Natural killer cell (primary cell): Measurements from ENCODE around the gene DMRTB1. TPM values are rescaled to one million over a fixed set of nuclear protein-coding genes. Genes with fewer than 3 reads are reported as not detected.

Experiments used
- ATAC-seq, 3 donors: fragments of 150-1000 bp in 2 of 3; fragments of 200-7000 bp in 1 of 3; cut with Tn5 transposase; 1 replicate in 1 of 3; 2 replicates in 2 of 3; pipeline ENCODE4 v1.10.0; 2021; ENCODE audit warnings: mild to moderate bottlenecking in 2 of 3, moderate library complexity in 2 of 3
- DNase-seq, 2 donors: peaks; one replicate each; pipeline versions ENCODE4 v3.0.0 to v3.0.0-alpha.2; 2013 to 2021; ENCODE audit warnings: mixed read lengths in 1 of 2
- H3K27ac ChIP-seq: one replicate; pipeline ENCODE4 v1.5.1; 2013; ENCODE audit warnings: mild to moderate bottlenecking, low read length
- H3K27me3 ChIP-seq: one replicate; pipeline ENCODE4 v1.6.1; 2013; ENCODE audit warnings: low read length; ENCODE audit not compliant: control insufficient read depth, insufficient read depth
- H3K36me3 ChIP-seq: one replicate; pipeline ENCODE4 v1.6.1; 2013; ENCODE audit warnings: low read length; ENCODE audit not compliant: control insufficient read depth, insufficient read depth
- H3K4me1 ChIP-seq: one replicate; pipeline ENCODE4 v1.6.1; 2013; ENCODE audit warnings: low read length; ENCODE audit not compliant: control insufficient read depth, insufficient read depth
- H3K4me3 ChIP-seq: one replicate; pipeline ENCODE4 v1.5.1; 2013; ENCODE audit warnings: low read length
- H3K9me3 ChIP-seq: one replicate; pipeline ENCODE4 v1.6.1; 2013; ENCODE audit warnings: low read length; ENCODE audit not compliant: control insufficient read depth, insufficient read depth
- H3K27ac Mint-ChIP-seq, 2 donors: one replicate each; pipeline ENCODE4 v1.8.0; 2022; ENCODE audit warnings: mild to moderate bottlenecking in 2 of 2, mixed read lengths in 2 of 2, moderate library complexity in 1 of 2
- H3K27me3 Mint-ChIP-seq, 2 donors: one replicate each; pipeline ENCODE4 v1.8.0; 2022; ENCODE audit warnings: low read depth in 2 of 2, mixed read lengths in 2 of 2
- H3K36me3 Mint-ChIP-seq: one replicate; pipeline ENCODE4 v1.8.0; 2022; ENCODE audit warnings: mixed read lengths
- H3K4me1 Mint-ChIP-seq, 2 donors: one replicate each; pipeline ENCODE4 v1.8.0; 2022; ENCODE audit warnings: mixed read lengths in 2 of 2
- H3K4me3 Mint-ChIP-seq: one replicate; pipeline ENCODE4 v1.8.0; 2022; ENCODE audit warnings: mild to moderate bottlenecking, moderate library complexity, mixed read lengths
- H3K9me3 Mint-ChIP-seq, 2 donors: one replicate each; pipeline ENCODE4 v1.8.0; 2022; ENCODE audit warnings: mixed read lengths in 2 of 2
- CTCF ChIP-seq: fragments of 200-600 bp; IDR thresholded peaks from one replicate; pipeline ENCODE4 v1.8.0; 2022; ENCODE audit warnings: antibody characterized with exemption
- WGBS: methylation state at CpG from one replicate; pipeline ENCODE4 v1.1.7; 2013; ENCODE audit warnings: missing lambda C conversion rate; ENCODE audit not compliant: insufficient coverage; 5-methylcytosine and 5-hydroxymethylcytosine counted together
- intact Hi-C: fragments of 100-400 bp; cut with micrococcal nuclease; formaldehyde crosslinking; loops from one replicate; pipeline ENCODE4 v1.14.2; 2022
- total RNA-seq, 4 donors: library from RNA; stranded (reverse); fragments of 120-200 nt in 1 of 4; gene quantifications; one replicate each; pipeline versions ENCODE4 v1.2.3 to v1.2.4, GENCODE V29; 2013 to 2022

The DMRTB1 gene
- total RNA-seq, 3 donors from 2014 or later (not counting 1 experiment from before 2014, with no cell fraction given) = not detected

GRCh38 chr1:53454019-53454418 lies 5.2 kb upstream of the DMRTB1 start:
- WGBS = 80% methylated on average over 3 of the region's 3 CpGs
- H3K9me3 Mint-ChIP-seq = no peaks in the 10 kb centered on the region
- ATAC-seq (no peak), DNase-seq (no peak)
- H3K36me3 Mint-ChIP-seq = no peaks in the 10 kb centered on the region
- H3K27me3 Mint-ChIP-seq = peaks cover 8 to 13% of the 10 kb centered on the region in 2 donors
- no peaks in the 10 kb centered on the region for H3K9me3 ChIP-seq
- H3K27me3 ChIP-seq = no peaks in the 10 kb centered on the region
- no peak overlapping the region for H3K4me3 Mint-ChIP-seq
- no peak overlapping the region for H3K27ac Mint-ChIP-seq
- no peaks in the 10 kb centered on the region for H3K4me1 ChIP-seq
- no peak for TF ChIP-seq CTCF
- intact Hi-C loops = no loop called here
- H3K4me3 ChIP-seq = no peak overlapping the region
- no peaks in the 10 kb centered on the region for H3K36me3 ChIP-seq
- H3K4me1 Mint-ChIP-seq = no peaks in the 10 kb centered on the region
- no peak overlapping the region for H3K27ac ChIP-seq

GRCh38 chr1:53455364-53455991 lies 3.7 kb upstream of the DMRTB1 start:
- H3K27me3 ChIP-seq = no peaks in the 10 kb centered on the region
- H3K9me3 ChIP-seq = no peaks in the 10 kb centered on the region
- no peaks in the 10 kb centered on the region for H3K36me3 ChIP-seq
- no peaks in the 10 kb centered on the region for H3K4me1 ChIP-seq
- H3K4me3 ChIP-seq = no peak overlapping the region
- Mint-ChIP-seq H3K36me3 (no peaks in the 10 kb centered on the region), H3K27ac (no peak overlapping the region), H3K27me3 (peaks cover 0 to 3% of the 10 kb centered on the region in 2 donors), H3K9me3 (no peaks in the 10 kb centered on the region), H3K4me3 (no peak overlapping the region), H3K4me1 (no peaks in the 10 kb centered on the region)
- WGBS = 74% methylated on average over 4 of the region's 6 CpGs
- intact Hi-C loops = no loop called here
- DNase-seq (no peak), ATAC-seq (no peak)
- no peak for TF ChIP-seq CTCF
- H3K27ac ChIP-seq = no peak overlapping the region

GRCh38 chr1:53458634-53459033 lies 565 bp upstream of the DMRTB1 start:
- H3K36me3 Mint-ChIP-seq = no peaks in the 10 kb centered on the region
- ATAC-seq = no peak
- H3K27ac ChIP-seq = no peak overlapping the region
- no peaks in the 10 kb centered on the region for H3K4me1 ChIP-seq
- peaks cover 0 to 3% of the 10 kb centered on the region in 2 donors for H3K27me3 Mint-ChIP-seq
- no peak for TF ChIP-seq CTCF
- no peak for DNase-seq
- no peaks in the 10 kb centered on the region for H3K27me3 ChIP-seq
- no peak overlapping the region for H3K27ac Mint-ChIP-seq
- 81% methylated on average over 3 of the region's 3 CpGs for WGBS
- no peak overlapping the region for H3K4me3 Mint-ChIP-seq
- H3K4me3 ChIP-seq = no peak overlapping the region
- no peaks in the 10 kb centered on the region for H3K36me3 ChIP-seq
- no peaks in the 10 kb centered on the region for H3K9me3 Mint-ChIP-seq
- H3K4me1 Mint-ChIP-seq = no peaks in the 10 kb centered on the region
- no peaks in the 10 kb centered on the region for H3K9me3 ChIP-seq
- intact Hi-C loops = no loop called here

GRCh38 chr1:53460211-53460634 lies 1.0 kb downstream of the DMRTB1 start:
- Histone ChIP-seq H3K36me3 (no peaks in the 10 kb centered on the region), H3K27ac (no peak overlapping the region), H3K4me1 (no peaks in the 10 kb centered on the region), H3K27me3 (no peaks in the 10 kb centered on the region), H3K9me3 (no peaks in the 10 kb centered on the region), H3K4me3 (no peak overlapping the region)
- TF ChIP-seq CTCF = no peak
- WGBS = 95% methylated on average over 25 of the region's 25 CpGs
- no peak overlapping the region for H3K27ac Mint-ChIP-seq
- no peak overlapping the region for H3K4me3 Mint-ChIP-seq
- ATAC-seq (no peak), DNase-seq (no peak)
- intact Hi-C loops = no loop called here
- no peaks in the 10 kb centered on the region for H3K36me3 Mint-ChIP-seq
- H3K9me3 Mint-ChIP-seq = no peaks in the 10 kb centered on the region
- no peaks in the 10 kb centered on the region for H3K4me1 Mint-ChIP-seq
- no peaks in the 10 kb centered on the region for H3K27me3 Mint-ChIP-seq
